Measurements from ENCODE around the gene ATP1A4. TPM values are rescaled to one million over a fixed set of nuclear protein-coding genes. Genes with fewer than 3 reads are reported as not detected.

ATP1A4 gene
- total RNA-seq, 4 donors from 2014 or later = 0.57 TPM; not detected in 3

DNA sequence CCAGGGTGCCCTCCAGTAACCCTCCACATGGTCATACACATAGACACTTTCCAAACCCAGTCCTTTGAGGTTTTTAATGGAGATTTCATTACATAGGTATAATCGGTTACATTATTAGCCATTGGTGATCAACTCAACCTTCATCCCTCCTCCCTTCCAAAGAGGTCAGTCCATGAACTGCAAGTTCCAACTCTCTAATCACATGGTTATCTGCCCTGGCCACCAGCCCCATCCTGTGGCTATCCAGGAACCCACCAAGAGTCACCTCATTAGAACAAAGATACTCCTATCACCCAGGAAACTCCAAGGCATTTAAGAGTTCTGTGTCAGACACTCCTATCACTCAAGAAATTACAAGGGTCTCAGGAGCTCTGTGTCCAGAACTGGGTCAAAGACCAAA is 12.2 kb downstream of the ATP1A4 start:
- H3K27me3 ChIP-seq = no peaks in the 10 kb centered on the region
- DNase-seq = no peak
- no peak overlapping the region for H3K4me3 ChIP-seq
- H3K9me3 ChIP-seq = no peaks in the 10 kb centered on the region
- H3K27ac ChIP-seq = no peak overlapping the region
- no peak for TF ChIP-seq POLR2A (IDR thresholded peaks at IDR 0.05)
- TF ChIP-seq, protein P1, sequence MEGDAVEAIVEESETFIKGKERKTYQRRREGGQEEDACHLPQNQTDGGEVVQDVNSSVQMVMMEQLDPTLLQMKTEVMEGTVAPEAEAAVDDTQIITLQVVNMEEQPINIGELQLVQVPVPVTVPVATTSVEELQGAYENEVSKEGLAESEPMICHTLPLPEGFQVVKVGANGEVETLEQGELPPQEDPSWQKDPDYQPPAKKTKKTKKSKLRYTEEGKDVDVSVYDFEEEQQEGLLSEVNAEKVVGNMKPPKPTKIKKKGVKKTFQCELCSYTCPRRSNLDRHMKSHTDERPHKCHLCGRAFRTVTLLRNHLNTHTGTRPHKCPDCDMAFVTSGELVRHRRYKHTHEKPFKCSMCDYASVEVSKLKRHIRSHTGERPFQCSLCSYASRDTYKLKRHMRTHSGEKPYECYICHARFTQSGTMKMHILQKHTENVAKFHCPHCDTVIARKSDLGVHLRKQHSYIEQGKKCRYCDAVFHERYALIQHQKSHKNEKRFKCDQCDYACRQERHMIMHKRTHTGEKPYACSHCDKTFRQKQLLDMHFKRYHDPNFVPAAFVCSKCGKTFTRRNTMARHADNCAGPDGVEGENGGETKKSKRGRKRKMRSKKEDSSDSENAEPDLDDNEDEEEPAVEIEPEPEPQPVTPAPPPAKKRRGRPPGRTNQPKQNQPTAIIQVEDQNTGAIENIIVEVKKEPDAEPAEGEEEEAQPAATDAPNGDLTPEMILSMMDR (IDR thresholded peaks at IDR 0.05) = no peak
- H3K36me3 ChIP-seq = no peaks in the 10 kb centered on the region
- H3K4me1 ChIP-seq = no peaks in the 10 kb centered on the region

DNA sequence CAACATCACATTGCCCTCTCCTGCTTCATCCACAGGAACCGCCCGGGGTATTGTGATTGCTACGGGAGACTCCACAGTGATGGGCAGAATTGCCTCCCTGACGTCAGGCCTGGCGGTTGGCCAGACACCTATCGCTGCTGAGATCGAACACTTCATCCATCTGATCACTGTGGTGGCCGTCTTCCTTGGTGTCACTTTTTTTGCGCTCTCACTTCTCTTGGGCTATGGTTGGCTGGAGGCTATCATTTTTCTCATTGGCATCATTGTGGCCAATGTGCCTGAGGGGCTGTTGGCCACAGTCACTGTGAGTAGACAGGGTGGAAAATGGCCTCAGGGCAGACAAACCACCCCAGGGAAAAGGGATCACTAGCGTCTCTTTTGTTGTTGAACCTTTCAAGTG is 12.7 kb downstream of the ATP1A4 start:
- DNase-seq = no peak

DNA sequence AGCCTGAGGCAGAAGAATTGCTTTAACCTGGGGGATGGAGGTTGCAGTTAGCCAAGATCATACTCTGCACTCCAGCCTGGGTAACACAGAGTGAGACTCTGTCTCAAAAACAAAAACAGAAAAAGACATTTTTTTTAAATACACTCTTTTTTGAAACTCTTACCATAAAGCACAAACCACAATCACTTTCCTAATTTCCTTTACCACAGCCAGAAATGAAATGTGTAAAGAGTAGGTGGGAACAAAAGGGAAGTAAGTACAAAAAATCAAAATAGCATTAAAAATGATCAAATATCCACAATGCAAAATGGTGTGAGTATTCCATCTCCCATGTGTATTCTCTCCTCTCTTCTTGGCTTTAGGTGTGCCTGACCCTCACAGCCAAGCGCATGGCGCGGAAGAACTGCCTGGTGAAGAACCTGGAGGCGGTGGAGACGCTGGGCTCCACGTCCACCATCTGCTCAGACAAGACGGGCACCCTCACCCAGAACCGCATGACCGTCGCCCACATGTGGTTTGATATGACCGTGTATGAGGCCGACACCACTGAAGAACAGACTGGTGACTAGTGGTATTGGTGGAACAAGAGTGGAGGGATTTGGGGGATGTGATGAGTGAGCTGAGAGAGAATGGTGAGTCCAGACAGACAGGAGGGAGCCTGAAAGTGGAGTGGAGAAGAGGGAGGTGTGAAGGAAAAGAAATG is 14.9 kb downstream of the ATP1A4 start:
- no peak for DNase-seq
- Histone ChIP-seq H3K9me3 (no peaks in the 10 kb centered on the region), H3K4me1 (no peaks in the 10 kb centered on the region), H3K4me3 (no peak overlapping the region), H3K27me3 (no peaks in the 10 kb centered on the region), H3K27ac (no peak overlapping the region), H3K36me3 (no peaks in the 10 kb centered on the region)
- TF ChIP-seq POLR2A (IDR thresholded peaks at IDR 0.05) = no peak
- TF ChIP-seq, protein P1 (IDR thresholded peaks at IDR 0.05) = no peak

More for the DNA sequence above, 12.7 kb downstream of the ATP1A4 start:
- no peak overlapping the region for H3K4me3 ChIP-seq
- TF ChIP-seq, protein P1 (IDR thresholded peaks at IDR 0.05) = no peak
- TF ChIP-seq POLR2A (IDR thresholded peaks at IDR 0.05) = no peak
- no peaks in the 10 kb centered on the region for H3K4me1 ChIP-seq
- no peaks in the 10 kb centered on the region for H3K9me3 ChIP-seq
- H3K27ac ChIP-seq = no peak overlapping the region
- H3K27me3 ChIP-seq = no peaks in the 10 kb centered on the region
- H3K36me3 ChIP-seq = no peaks in the 10 kb centered on the region

DNA sequence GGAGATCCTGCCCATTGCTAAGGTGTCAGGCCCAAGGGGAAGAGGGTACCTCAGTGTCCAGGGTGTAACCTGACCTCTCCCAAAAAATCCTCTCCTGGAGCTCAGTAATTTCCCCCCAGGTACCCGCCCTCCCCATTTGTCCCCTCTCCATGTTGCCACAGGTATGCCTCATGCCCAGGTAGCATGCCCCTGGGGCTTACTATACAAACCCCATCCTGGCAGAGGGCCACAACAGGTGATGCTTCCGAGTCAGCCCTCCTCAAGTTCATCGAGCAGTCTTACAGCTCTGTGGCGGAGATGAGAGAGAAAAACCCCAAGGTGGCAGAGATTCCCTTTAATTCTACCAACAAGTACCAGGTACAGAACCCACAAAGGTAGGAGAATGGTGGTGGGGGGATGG is 15.7 kb downstream of the ATP1A4 start:
- no peak overlapping the region for H3K27ac ChIP-seq
- H3K36me3 ChIP-seq = no peaks in the 10 kb centered on the region
- no peaks in the 10 kb centered on the region for H3K4me1 ChIP-seq
- H3K4me3 ChIP-seq = no peak overlapping the region
- no peak for TF ChIP-seq POLR2A (IDR thresholded peaks at IDR 0.05)
- TF ChIP-seq, protein P1 (IDR thresholded peaks at IDR 0.05) = no peak
- no peak for DNase-seq
- H3K9me3 ChIP-seq = no peaks in the 10 kb centered on the region
- H3K27me3 ChIP-seq = no peaks in the 10 kb centered on the region

DNA sequence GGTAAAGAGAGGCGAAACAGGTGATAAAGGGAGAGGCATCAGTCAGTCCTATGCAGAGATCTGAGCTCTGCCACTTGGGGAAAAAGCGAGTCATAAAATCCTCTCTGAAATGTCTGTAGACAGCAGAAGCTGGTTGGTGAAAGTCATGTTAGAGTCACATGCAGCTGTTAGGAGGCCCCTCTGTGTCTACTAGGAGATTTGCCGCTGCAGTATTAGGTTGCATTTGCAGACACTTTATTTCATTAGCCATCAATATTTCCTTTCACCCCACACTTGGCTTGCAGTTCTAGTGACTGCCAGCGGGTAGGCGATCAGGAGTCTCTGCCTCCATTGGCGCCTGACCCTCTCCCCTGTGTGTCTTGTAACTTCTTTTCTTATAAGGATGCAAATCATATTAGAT is 16.2 kb downstream of the ATP1A4 start:
- no peak overlapping the region for H3K27ac ChIP-seq
- TF ChIP-seq, protein P1 (IDR thresholded peaks at IDR 0.05) = no peak
- no peak for TF ChIP-seq POLR2A (IDR thresholded peaks at IDR 0.05)
- H3K27me3 ChIP-seq = no peaks in the 10 kb centered on the region
- H3K9me3 ChIP-seq = no peaks in the 10 kb centered on the region
- H3K36me3 ChIP-seq = no peaks in the 10 kb centered on the region
- no peak overlapping the region for H3K4me3 ChIP-seq
- no peaks in the 10 kb centered on the region for H3K4me1 ChIP-seq
- no peak for DNase-seq
